H1 (cell line): ENCODE data around the gene ARHGAP23. TPM values are rescaled to one million over a fixed set of nuclear protein-coding genes. Genes with fewer than 3 reads are reported as not detected.

Source experiments
- CTCF ChIA-PET: fragments of 300-600 bp; sonication (Branson Sonifier 250); formaldehyde crosslinking; loops from one replicate; lab custom pipeline; 2021; ENCODE audit not compliant: partially characterized antibody; lab: Charles Lee
- POLR2A ChIA-PET: fragments of 300-600 bp; sonication (Branson Sonifier 250); formaldehyde crosslinking; loops from one replicate; lab custom pipeline; 2021; ENCODE audit warnings: inconsistent platforms; ENCODE audit not compliant: partially characterized antibody; lab: Charles Lee
- DNase-seq, 2 experiments: peaks; one replicate each; pipeline versions ENCODE4 v3.0.0 to v3.0.0-alpha.2; 2010 to 2022; ENCODE audit warnings: low spot score in 2 of 2, low read depth in 1 of 2, mixed read lengths in 1 of 2
- FAIRE-seq: peaks from 2 replicates; lab custom pipeline; 2011; peaks lifted over from hg19 to GRCh38; lab: Jason Lieb, UNC
- H2AFZ ChIP-seq: 2 replicates; pipeline ENCODE4 v1.8.1; 2012; ENCODE audit warnings: low read length, inconsistent platforms
- H2AK5ac ChIP-seq: 2 replicates; pipeline ENCODE4 v1.6.1; 2013; ENCODE audit warnings: low read depth, low read length
- H2BK120ac ChIP-seq: replicated peaks from 2 replicates; pipeline ENCODE3; 2013; ENCODE audit warnings: low read depth, low read length, inconsistent platforms
- H2BK12ac ChIP-seq: 2 replicates; pipeline ENCODE4 v1.6.1; 2013; ENCODE audit warnings: low read depth, low read length
- H2BK15ac ChIP-seq: 2 replicates; pipeline ENCODE4 v1.6.1; 2013; ENCODE audit warnings: low read length
- H2BK20ac ChIP-seq: 2 replicates; pipeline ENCODE4 v1.6.1; 2013; ENCODE audit warnings: low read length
- H2BK5ac ChIP-seq: 2 replicates; pipeline ENCODE4 v1.6.1; 2013; ENCODE audit warnings: low read depth, low read length
- H3K14ac ChIP-seq: 2 replicates; pipeline ENCODE4 v1.6.1; 2013; ENCODE audit warnings: inconsistent platforms; ENCODE audit not compliant: insufficient read length
- H3K18ac ChIP-seq: 2 replicates; pipeline ENCODE4 v1.6.1; 2013; ENCODE audit warnings: low read length; ENCODE audit errors: extremely low read depth
- H3K23ac ChIP-seq: 2 replicates; pipeline ENCODE4 v1.6.1; 2013; ENCODE audit warnings: inconsistent platforms; ENCODE audit not compliant: insufficient read length
- H3K23me2 ChIP-seq: 2 replicates; pipeline ENCODE4 v1.6.1; 2013; ENCODE audit warnings: low read depth, low read length
- H3K27ac ChIP-seq: 2 replicates; pipeline ENCODE4 v1.6.1; 2011; ENCODE audit warnings: low read depth, low read length, inconsistent platforms
- H3K27me3 ChIP-seq, 4 experiments: replicated peaks in 1 of 4; 1 replicate in 1 of 4; 2 replicates in 3 of 4; pipeline versions ENCODE4 v1.6.1 to v1.8.1; 2011 to 2013; ENCODE audit warnings: low read length in 3 of 4, mild to moderate bottlenecking in 3 of 4, inconsistent platforms in 2 of 4, mixed read lengths in 2 of 4, moderate library complexity in 1 of 4; ENCODE audit not compliant: control insufficient read depth in 3 of 4, insufficient read depth in 3 of 4; ENCODE audit errors: extremely low read depth in 1 of 4
- H3K36me3 ChIP-seq, 4 experiments: 2 replicates each; pipeline versions ENCODE4 v1.6.1 to v1.8.1; 2011 to 2013; ENCODE audit warnings: mild to moderate bottlenecking in 4 of 4, low read length in 3 of 4, moderate library complexity in 2 of 4, control low read depth in 1 of 4, inconsistent platforms in 1 of 4; ENCODE audit not compliant: insufficient read depth in 4 of 4, control insufficient read depth in 2 of 4
- H3K4ac ChIP-seq: replicated peaks from 2 replicates; pipeline ENCODE3; 2013; ENCODE audit warnings: low read length, low read depth, mixed read lengths, inconsistent platforms; ENCODE audit not compliant: insufficient read length
- H3K4me1 ChIP-seq, 4 experiments: replicated peaks in 1 of 4; 1 replicate in 1 of 4; 2 replicates in 3 of 4; pipeline versions ENCODE4 v1.6.1 to v1.8.1; 2011 to 2013; ENCODE audit warnings: low read length in 3 of 4, inconsistent platforms in 2 of 4, mixed read lengths in 1 of 4; ENCODE audit not compliant: insufficient read depth in 4 of 4, control insufficient read depth in 3 of 4
- H3K4me2 ChIP-seq, 2 experiments: 2 replicates each; pipeline versions ENCODE4 v1.6.1 to v1.8.1; 2011 to 2013; ENCODE audit warnings: low read depth in 2 of 2, low read length in 2 of 2, control low read depth in 1 of 2, inconsistent platforms in 1 of 2, mild to moderate bottlenecking in 1 of 2; ENCODE audit not compliant: insufficient read depth in 1 of 2
- H3K4me3 ChIP-seq, 4 experiments: fragments of 200-600, 300-600 bp in 1 of 4; sonication (generic), shearing (Covaris generic), sonication (Bioruptor Twin) in 1 of 4; 2 replicates each; pipeline versions ENCODE4 v1.5.1 to v1.8.1; 2011 to 2016; ENCODE audit warnings: low read length in 4 of 4, low read depth in 3 of 4, control low read depth in 2 of 4, inconsistent platforms in 2 of 4, mild to moderate bottlenecking in 2 of 4, mixed read lengths in 1 of 4, moderate library complexity in 1 of 4; ENCODE audit not compliant: insufficient read depth in 2 of 4; ENCODE audit errors: extremely low read depth in 1 of 4
- H3K56ac ChIP-seq: replicated peaks from 2 replicates; pipeline ENCODE3; 2013; ENCODE audit warnings: low read depth, mild to moderate bottlenecking, mixed read lengths, low read length, inconsistent platforms; ENCODE audit not compliant: insufficient read length
- H3K79me1 ChIP-seq: 2 replicates; pipeline ENCODE4 v1.6.1; 2013; ENCODE audit warnings: low read depth, low read length, control low read depth
- H3K79me2 ChIP-seq, 2 experiments: 2 replicates each; pipeline versions ENCODE4 v1.6.1 to v1.8.1; 2012 to 2013; ENCODE audit warnings: low read length in 2 of 2, mild to moderate bottlenecking in 2 of 2, inconsistent platforms in 1 of 2; ENCODE audit not compliant: insufficient read depth in 2 of 2, control insufficient read depth in 1 of 2
- H3K9ac ChIP-seq, 4 experiments: replicated peaks in 1 of 4; 1 replicate in 1 of 4; 2 replicates in 3 of 4; pipeline versions ENCODE4 v1.6.1 to v1.8.1; 2011 to 2013; ENCODE audit warnings: low read depth in 3 of 4, low read length in 3 of 4, control low read depth in 2 of 4, mild to moderate bottlenecking in 2 of 4, moderate library complexity in 2 of 4, inconsistent platforms in 1 of 4; ENCODE audit errors: extremely low read depth in 1 of 4
- H3K9me3 ChIP-seq, 2 experiments: 2 replicates each; pipeline versions ENCODE4 v1.6.1 to v1.8.1; 2012 to 2013; ENCODE audit warnings: mild to moderate bottlenecking in 2 of 2, moderate library complexity in 2 of 2, control low read depth in 1 of 2, inconsistent platforms in 1 of 2, low read depth in 1 of 2, low read length in 1 of 2, mixed read lengths in 1 of 2; ENCODE audit not compliant: insufficient read depth in 2 of 2
- H4K20me1 ChIP-seq, 2 experiments: replicated peaks in 1 of 2; 2 replicates each; pipeline versions ENCODE3 to v1.8.1; 2011 to 2013; ENCODE audit warnings: inconsistent platforms in 2 of 2, low read length in 2 of 2, mild to moderate bottlenecking in 1 of 2; ENCODE audit not compliant: insufficient read depth in 2 of 2, control insufficient read depth in 1 of 2
- H4K5ac ChIP-seq: 2 replicates; pipeline ENCODE4 v1.6.1; 2013; ENCODE audit warnings: low read length, low read depth, mixed read lengths, inconsistent platforms; ENCODE audit not compliant: insufficient read length
- H4K8ac ChIP-seq: 2 replicates; pipeline ENCODE4 v1.8.0; 2013; ENCODE audit warnings: mild to moderate bottlenecking, moderate library complexity, low read length, inconsistent platforms; ENCODE audit not compliant: insufficient read depth; ENCODE audit errors: extremely low read depth
- H4K91ac ChIP-seq: replicated peaks from 2 replicates; pipeline ENCODE3; 2013; ENCODE audit warnings: low read length, mixed read lengths, inconsistent platforms; ENCODE audit not compliant: insufficient read length
- ASH2L ChIP-seq: fragments of 200-600, 300-600 bp; sonication (generic); IDR thresholded peaks from one replicate; pipeline ENCODE4 v1.7.1; 2017; ENCODE audit warnings: low read length
- BRCA1 ChIP-seq: IDR thresholded peaks from 2 replicates; pipeline ENCODE4 v1.6.1; 2012; ENCODE audit warnings: low read depth, low read length, improper control_type of control experiment
- CHD2 ChIP-seq: IDR thresholded peaks from 2 replicates; pipeline ENCODE4 v1.6.1; 2012; ENCODE audit warnings: low read length, improper control_type of control experiment
- EGR1 ChIP-seq: IDR thresholded peaks from 2 replicates; pipeline ENCODE4 v1.6.1; 2011; ENCODE audit warnings: low read depth, low read length, borderline replicate concordance
- FOSL1 ChIP-seq: IDR thresholded peaks from 2 replicates; pipeline ENCODE4 v1.6.1; 2011; ENCODE audit warnings: mild to moderate bottlenecking, low read depth, low read length, moderate library complexity; ENCODE audit not compliant: insufficient read depth
- NRF1 ChIP-seq: IDR thresholded peaks from 2 replicates; pipeline ENCODE4 v1.6.1; 2011; ENCODE audit warnings: mild to moderate bottlenecking, low read depth, low read length, improper control_type of control experiment
- RAD21 ChIP-seq, 2 experiments: IDR thresholded peaks in 1 of 2; conservative IDR thresholded peaks in 1 of 2; 2 replicates each; pipeline ENCODE4 v1.6.1; 2011; ENCODE audit warnings: low read depth in 2 of 2, low read length in 2 of 2, improper control_type of control experiment in 1 of 2, inconsistent platforms in 1 of 2, mild to moderate bottlenecking in 1 of 2, moderate library complexity in 1 of 2
- SIRT6 ChIP-seq: IDR thresholded peaks from one replicate; pipeline ENCODE4 v1.7.1; 2012; ENCODE audit warnings: low read length, inconsistent platforms
- SIX5 ChIP-seq: IDR thresholded peaks from 2 replicates; pipeline ENCODE4 v1.6.1; 2011; ENCODE audit warnings: mild to moderate bottlenecking, low read depth, low read length
- WGBS, 2 experiments: shearing (Covaris generic) in 1 of 2; methylation state at CpG; one replicate each; pipeline versions ENCODE4 v1.1.6 to v1.1.7; 2013 to 2015; ENCODE audit warnings: low lambda C conversion rate in 2 of 2, mixed read lengths in 2 of 2, inconsistent platforms in 1 of 2, low coverage in 1 of 2, missing lambda C conversion rate in 1 of 2; ENCODE audit not compliant: insufficient replicate concordance in 2 of 2, insufficient coverage in 1 of 2, insufficient read length in 1 of 2; ENCODE audit errors: extremely low coverage in 1 of 2, missing lambda C conversion rate in 1 of 2; 5-methylcytosine and 5-hydroxymethylcytosine counted together
- polyA plus RNA-seq, 7 experiments: library from polyadenylated mRNA; depleted of rRNA in 3 of 7; stranded (reverse) in 5 of 7; unstranded in 2 of 7; fragments of >200 nt in 5 of 7; fragments of 200-250 nt in 2 of 7; gene quantifications; 1 replicate in 5 of 7; 2 replicates in 1 of 7; 4 replicates in 1 of 7; pipeline versions ENCODE4 v1.2.1 to v1.2.3, GENCODE V29; 2011 to 2013; ENCODE audit warnings: missing spikeins in 2 of 7, mixed read lengths in 2 of 7
- total RNA-seq: library from RNA; stranded (reverse); fragmentation: NEBNext Ultra II Directional; extraction: Animal tissue kit (Norgen Biotek cat#: 25700); gene quantifications from 2 replicates; pipeline ENCODE4 v1.2.1, GENCODE V29; 2021

ARHGAP23 gene
- total and polyA plus RNA-seq, 2 of the 8 experiments (the other 6 are each of a cell fraction or from before 2014, with no cell fraction given) = 16.3 to 107 TPM

GRCh38 chr17:38540514-38541045, 112.3 kb downstream of the ARHGAP23 start:
- Histone ChIP-seq H4K91ac (no peak overlapping the region), H3K14ac (no peak overlapping the region), H3K27ac (no peak overlapping the region), H3K9me3 (no peaks in the 10 kb centered on the region), H3K4me1 (peaks cover 0 to 2% (median 0%) of the 10 kb centered on the region in 4 experiments; a peak in 1 of 7 replicates), H3K27me3 (peaks cover 0 to 4% (median 1%) of the 10 kb centered on the region in 4 experiments; a peak in 1 of 7 replicates), H3K36me3 (no peaks in the 10 kb centered on the region), H4K5ac (no peak overlapping the region), H3K9ac (no peak overlapping the region), H3K23ac (no peak overlapping the region), H4K20me1 (peaks cover 1 to 2% of the 10 kb centered on the region in 2 experiments), H2BK120ac (no peak overlapping the region), H2BK12ac (no peak overlapping the region; the same call in 1 of the 2 replicates), H3K18ac (no peak overlapping the region), H4K8ac (no peak overlapping the region; the same call in 1 of the 2 replicates), H3K79me2 (no peaks in the 10 kb centered on the region), H3K23me2 (no peaks in the 10 kb centered on the region), H2BK5ac (no peak overlapping the region), H2AK5ac (no peak overlapping the region), H2AFZ (no peak overlapping the region), H3K56ac (no peak overlapping the region), H3K4me3 (no peak overlapping the region), H2BK20ac (no peak overlapping the region), H3K79me1 (no peaks in the 10 kb centered on the region), H2BK15ac (no peak overlapping the region), H3K4me2 (no peak overlapping the region), H3K4ac (no peak overlapping the region)
- DNase-seq = no peak
- TF ChIP-seq RAD21 (IDR thresholded peaks at IDR 0.05 in 1 of 2, conservative IDR thresholded peaks at IDR 0.05 in 1 of 2; ENCODE audit: low read depth in 2 of 2, low read length in 2 of 2) (no peak), EGR1 (no peak), SIRT6 (no peak), SIX5 (no peak), ASH2L (no peak), NRF1 (no peak), CHD2 (no peak), BRCA1 (no peak), FOSL1 (no peak)
- ChIA-PET POLR2A (interaction anchor here (0.7 to 2.3 kb wide), 3 partner anchors 9 to 31 kb away, joined by 3 to 6 read pairs (median 5); no protein-coding TSS in a partner anchor), CTCF (interaction anchor here (0.7 to 38.1 kb wide), 12 partner anchors 11 to 206 kb away, joined by 3 to 914 read pairs (median 4); partner anchors contain the start of gene SRCIN1)
- no peak for FAIRE-seq
- WGBS, 2 experiments = 94% methylated on average over 11 of the region's 11 CpGs; no CpG with 5 or more reads in 1 of the 2 experiments
